Esophagus squamous epithelium (tissue), 4 donors: ENCODE data around the gene PASD1.

Source experiments
- CTCF ChIP-seq, 6 experiments: fragments of 450-650 bp in 4 of 6; fragments of 200-600 bp in 2 of 6; sonication (generic) in 2 of 6; IDR thresholded peaks; one replicate each; pipeline ENCODE4 v1.5.1; 2016 to 2019; ENCODE audit warnings: antibody characterized with exemption in 6 of 6, mild to moderate bottlenecking in 4 of 6, moderate library complexity in 4 of 6
- POLR2A ChIP-seq, 4 donors: fragments of 450-650 bp; IDR thresholded peaks; one replicate each; pipeline ENCODE4 v1.6.1; 2017; ENCODE audit warnings: antibody characterized with exemption in 4 of 4, mild to moderate bottlenecking in 4 of 4, moderate library complexity in 3 of 4

GRCh38 chrX:151711154-151711553 is 147.7 kb downstream of the PASD1 start:
- TF ChIP-seq CTCF (IDR thresholded peaks at IDR 0.05) = no peak
- TF ChIP-seq POLR2A (IDR thresholded peaks at IDR 0.05) = no peak
